ENCODE measurements around the gene RUNDC1.
"Not testable (repeated sequence)": the region's sequence is repeated elsewhere in the genome, so short reads cannot be mapped to it uniquely, and the experiment has no call there.

RUNDC1 gene

GRCh38 chr17:42980274-42980765 lies at the start of gene RUNDC1:
TSS of gene RUNDC1 (plus strand) at chr17:42980565. CDS start at chr17:42980577, 12 bp downstream.
- peak; percentile 82 for DNase-seq

DNA sequence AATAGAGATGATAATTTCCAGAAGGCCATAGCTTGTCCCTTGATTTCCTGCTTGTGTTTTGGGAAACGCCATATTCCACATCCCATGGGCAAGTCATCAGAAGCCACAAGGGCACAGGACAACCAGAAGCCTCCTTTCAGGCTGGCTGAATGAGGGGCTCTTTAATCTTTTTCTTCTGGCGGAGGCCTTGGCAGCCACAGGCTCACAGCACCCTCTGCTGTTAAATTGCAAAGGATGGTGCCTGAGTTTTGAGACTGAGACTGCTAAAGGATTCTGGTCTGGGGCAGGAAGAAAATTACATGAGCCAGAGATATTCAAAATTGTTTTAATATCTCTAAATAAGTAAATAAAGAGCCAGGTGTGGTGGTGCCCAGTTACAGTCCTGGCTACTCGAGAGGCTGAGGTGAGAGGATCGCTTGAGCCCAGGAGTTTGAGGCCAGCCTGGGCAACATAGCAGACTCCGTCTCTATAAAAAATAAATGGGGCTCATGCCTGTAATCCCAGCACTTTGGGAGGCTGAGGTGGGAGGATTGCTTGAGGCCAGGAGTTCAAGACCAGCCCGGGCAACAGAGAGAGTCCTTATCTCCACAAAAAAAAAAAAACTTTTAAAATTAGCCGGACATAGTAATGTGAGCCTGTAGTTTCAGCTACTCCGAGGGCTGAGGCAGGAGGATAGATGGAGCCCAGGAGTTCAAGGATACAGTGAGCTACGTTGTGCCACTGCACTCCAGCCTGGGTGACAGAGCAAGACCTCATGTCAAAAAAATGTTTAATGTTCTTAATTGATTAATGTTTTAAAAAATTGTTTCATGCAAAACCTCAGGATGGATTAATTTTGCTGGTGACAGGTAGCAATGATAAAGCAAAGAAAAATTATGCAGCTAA lies 42.4 kb upstream of the RUNDC1 start:
- peak; percentile 60 for DNase-seq

DNA sequence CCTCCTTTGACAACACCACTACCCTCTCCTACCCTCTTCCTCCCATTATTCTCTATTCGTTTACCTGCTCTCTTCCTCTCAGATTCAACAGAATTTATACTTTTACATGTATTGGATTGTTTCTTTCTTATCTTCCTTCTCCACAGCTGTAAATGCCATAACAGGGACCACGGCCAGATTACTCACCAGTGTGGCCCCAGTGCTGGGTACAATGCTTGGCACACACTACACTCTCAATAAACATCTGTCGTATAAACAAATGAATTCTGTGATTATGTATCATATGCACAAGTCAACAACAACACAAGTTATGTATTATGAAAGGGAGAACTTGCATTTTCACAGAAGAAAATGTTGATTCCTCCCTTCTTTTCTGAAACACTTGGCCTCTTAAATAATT lies 36.2 kb upstream of the RUNDC1 start:
- no peak for DNase-seq

DNA sequence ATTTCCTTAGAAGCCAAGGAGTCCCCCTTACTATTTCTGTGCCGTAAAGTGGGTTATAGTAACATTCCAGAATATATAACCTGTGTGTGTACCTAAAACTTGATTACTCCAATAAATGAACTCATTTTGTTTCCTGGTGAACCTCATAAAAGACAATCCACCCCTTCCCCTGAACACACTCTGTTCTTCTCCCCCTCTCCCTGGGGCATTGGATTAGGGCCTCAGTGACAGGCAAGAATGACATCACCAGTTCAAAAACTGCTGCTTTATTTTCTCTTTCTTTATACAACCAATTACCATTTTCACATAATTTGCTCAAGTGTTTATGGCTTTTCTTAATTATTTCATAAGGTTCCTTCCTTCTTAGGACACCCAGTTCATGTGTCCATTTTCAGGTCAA lies 33.6 kb upstream of the RUNDC1 start:
- no peak for DNase-seq

GRCh38 chr17:42950044-42950783 lies 30.2 kb upstream of the RUNDC1 start:
- no peak for DNase-seq

DNA sequence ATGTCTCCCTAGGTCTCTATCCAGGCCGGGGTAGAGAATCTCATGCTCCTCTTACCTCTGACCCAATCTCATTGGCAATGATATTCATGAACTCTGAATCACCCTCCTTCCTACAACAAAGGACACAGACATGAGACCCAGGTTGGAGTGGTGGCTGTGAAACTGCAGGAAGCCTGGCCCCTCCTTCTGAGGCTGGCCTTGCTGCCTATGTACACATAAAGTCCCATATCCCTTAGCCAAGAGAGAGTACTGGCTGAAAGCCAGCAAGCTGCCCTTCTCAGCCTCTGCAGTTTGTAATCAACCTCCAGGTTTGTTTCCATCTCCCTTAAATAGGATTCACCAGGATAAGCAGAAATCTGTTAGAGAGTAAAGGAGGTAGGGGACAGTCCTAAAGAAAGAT lies 26.7 kb upstream of the RUNDC1 start:
- no peak for DNase-seq

DNA sequence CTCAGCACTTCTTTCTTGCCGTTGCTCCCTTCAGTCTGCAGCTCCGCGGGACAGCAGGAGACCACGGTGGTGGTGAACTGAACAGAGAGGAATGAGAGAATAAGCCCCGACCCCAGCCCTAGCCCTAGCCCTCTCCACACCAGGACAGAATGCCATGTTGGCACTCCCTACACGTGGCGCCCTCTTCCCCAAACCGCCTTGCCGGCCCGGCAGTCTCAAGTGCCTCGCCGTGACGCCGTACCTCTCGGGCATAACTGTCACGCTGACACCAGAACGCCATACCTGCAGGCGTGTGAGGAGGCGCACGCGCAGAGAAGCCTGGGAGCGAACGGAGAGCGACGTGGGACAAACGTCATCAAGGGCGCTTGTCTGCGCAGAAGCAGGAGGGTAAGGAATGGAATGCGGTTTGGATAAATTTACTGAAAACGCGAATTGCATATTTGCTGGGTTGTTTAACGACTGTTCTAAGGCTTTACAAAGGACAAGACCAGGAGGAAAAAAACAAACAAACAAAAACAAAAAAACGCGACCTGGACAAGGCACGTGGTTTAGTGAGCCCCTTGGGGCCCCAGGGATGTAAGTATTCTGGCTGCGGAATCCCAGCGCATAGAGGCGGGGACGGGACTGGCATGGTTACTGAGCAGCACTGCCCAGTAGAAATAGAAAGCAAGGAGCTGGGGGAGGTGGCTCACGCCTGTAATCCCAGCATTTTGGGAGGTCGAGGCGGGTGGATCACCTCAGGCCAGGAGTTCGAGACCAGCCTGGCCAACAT lies 16.0 kb upstream of the RUNDC1 start, which contains the start of gene AARSD1:
Gene AARSD1, minus strand, starts transcription at position 294 of the 772 bp plus-strand sequence. Its CDS starts 14 bp downstream, at position 280.
- DNase-seq = peak; percentile 90

DNA sequence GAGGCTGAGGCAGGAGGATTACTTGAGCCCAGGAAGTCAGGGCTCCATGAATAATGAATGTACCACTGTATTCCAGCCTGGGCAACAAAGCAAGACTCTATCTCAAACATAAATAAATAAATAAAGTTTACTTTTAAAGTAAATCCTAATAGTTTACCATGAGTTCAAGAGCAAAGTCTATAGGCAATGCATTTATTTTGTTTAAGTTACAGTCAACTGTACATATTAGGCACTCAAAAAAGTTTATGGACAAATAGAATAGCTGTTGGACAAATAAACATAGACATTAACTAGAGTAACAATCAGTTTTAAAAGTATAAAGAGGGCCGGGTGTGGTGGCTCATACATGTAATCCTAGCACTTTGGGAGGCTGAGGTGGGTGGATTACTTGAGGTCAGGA lies 12.4 kb upstream of the RUNDC1 start:
- DNase-seq = no peak

GRCh38 chr17:42969001-42969581 lies 11.3 kb upstream of the RUNDC1 start:
- no peak for DNase-seq

DNA sequence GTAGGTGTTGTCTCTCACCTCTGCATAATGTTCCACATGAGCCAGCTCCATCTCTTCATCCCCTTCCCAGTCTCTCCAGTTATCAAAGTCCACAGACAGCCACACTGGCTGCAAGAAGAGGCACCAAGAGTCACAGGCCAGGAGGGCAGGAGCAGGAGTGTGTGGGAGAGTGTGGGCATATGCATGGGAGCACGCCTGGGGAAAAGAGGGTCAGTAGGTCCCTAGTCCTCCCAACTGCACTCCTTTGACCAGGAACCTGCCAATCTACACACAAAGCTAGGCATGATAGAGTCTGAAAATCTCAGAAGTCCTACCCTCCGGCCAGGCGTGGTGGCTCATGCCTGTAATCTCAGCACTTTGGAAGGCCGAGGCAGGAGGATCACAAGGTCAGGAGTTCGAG lies 8.8 kb upstream of the RUNDC1 start:
- DNase-seq = no peak

- DNase-seq = not testable (repeated sequence)
Measured at GRCh38 chr17:42973323-42973722, 7.0 kb upstream of the RUNDC1 start.

DNA sequence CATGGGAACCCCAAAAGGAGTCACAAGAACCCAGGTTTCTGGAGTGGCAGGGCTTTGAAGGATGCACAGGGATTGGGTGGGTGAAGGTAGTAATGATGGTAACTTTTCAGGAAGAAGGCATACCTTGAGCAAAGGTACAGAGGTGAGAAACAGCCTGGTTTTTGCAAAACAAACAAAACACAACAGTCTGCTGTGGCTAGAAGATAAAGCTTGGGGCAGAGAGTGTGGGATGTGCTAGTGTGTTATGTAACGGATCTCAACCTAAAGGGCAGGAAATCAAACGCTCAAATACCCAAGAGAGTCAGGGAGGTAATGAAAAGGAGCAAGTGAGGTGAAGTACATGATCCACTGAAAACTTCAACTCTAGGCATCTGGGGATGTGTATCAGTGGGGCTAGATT lies 5.1 kb upstream of the RUNDC1 start:
- DNase-seq = no peak

DNA sequence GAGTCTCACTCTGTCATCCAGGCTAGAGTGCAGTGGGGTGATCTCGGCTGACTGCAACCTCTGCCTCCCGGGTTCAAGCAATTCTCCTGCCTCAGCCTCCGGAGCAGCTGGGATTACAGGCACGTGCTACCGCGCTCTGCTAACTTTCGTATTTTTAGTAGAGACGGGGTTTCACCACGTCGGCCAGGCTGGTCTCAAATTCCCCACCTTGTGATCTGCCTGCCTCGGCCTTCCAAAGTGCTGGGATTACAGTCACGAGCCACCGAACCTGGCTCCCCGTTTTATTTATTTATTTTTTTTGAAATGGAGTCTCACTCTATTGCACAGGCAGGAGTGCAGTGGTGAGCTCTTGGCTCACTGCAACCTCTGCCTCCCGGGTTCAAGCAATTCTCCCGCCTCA lies 4.7 kb upstream of the RUNDC1 start:
- not testable (repeated sequence) for DNase-seq

GRCh38 chr17:42979511-42980273 lies 673 bp upstream of the RUNDC1 start, which contains the start of gene PTGES3L:
TSS of gene PTGES3L (minus strand) at chr17:42980080. CDS start at chr17:42980053, 27 bp downstream.
- peak; percentile 57 for DNase-seq

DNA sequence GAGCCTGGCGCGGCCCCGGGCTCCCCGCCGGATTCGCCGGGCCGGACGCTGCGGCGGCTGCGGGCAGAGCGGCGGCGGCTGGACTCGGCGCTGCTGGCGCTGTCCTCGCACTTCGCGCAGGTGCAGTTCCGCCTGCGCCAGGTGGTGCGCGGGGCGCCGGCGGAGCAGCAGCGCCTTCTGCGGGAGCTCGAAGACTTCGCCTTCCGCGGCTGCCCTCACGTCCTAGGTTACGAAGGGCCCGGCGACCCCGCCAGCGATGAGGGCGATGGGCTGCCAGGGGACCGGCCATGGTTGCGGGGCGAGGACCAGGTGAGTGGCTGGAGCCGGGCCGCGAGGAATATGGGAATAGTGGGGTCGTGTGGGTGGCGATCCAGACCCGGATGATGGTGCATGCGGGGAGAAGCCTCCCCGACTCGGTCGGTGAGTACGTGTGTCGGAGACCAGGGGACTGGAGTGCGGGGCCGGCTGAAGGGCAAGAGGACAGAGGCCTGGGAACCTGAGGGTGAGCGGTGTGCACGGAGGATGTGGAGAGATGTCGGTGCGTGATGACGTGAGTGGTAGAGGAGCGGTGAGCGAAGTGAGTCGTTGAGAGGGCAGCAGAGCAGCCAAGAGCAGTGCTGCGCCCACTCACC lies 517 bp downstream of the RUNDC1 start:
- peak; percentile 32 for DNase-seq

DNA sequence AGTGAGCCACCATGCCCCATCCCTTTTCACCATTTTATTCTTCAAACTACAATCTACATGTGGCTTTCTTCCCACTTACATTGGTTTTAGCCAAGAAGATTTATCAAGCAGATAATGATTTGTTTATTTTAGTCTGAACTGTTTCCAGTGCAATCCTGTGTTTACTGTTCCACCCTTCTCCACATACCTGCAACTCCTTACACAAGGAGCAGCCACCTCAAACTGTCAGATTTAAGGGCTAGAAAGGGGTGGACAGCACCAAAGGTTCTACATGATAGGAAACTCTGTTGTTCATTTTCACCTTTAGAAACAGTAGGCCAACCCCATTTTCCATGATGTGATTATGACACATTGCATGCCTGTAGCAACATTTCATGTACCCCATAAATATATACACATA lies 1.9 kb downstream of the RUNDC1 start:
- DNase-seq = no peak

- DNase-seq = no peak
Measured at GRCh38 chr17:42985225-42985624, 4.9 kb downstream of the RUNDC1 start.

DNA sequence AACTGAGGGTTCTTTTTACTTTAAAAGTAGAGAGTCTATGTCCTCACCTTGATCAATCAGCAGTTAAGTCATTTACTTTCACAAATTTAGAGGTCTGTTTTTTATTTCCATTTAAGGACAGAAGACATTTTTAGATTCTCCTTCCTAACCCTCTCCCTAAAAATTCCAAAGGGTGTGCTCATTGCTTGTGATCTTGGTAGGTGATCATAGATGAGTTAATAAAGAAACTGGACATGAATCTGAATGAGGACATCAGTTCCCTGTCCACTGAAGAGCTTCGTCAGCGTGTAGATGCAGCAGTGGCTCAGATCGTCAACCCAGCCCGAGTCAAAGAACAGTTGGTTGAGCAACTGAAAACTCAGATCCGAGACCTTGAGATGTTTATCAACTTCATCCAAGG lies 8.8 kb downstream of the RUNDC1 start:
- DNase-seq = no peak

- peak; percentile 65 for DNase-seq
Measured at GRCh38 chr17:42989726-42990652, 9.6 kb downstream of the RUNDC1 start.

DNA sequence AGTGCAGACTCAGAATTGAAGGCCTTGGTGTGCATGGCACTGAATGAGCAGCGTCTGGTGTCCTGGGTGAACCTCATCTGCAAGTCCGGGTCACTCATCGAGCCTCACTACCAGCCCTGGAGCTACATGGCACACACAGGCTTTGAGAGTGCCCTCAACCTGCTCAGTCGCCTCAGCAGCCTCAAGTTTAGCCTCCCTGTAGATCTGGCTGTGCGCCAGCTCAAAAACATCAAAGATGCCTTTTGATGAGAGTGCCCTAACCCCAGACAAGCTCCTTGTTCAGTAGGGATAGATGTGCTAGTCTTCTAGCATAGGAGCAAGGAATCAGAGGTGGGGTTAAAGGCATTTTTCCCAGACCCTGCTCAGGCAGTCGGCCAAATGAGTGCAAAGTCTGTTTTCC lies 11.1 kb downstream of the RUNDC1 start:
- DNase-seq = no peak
